Neuronal stem cell (in vitro differentiated cells): ENCODE measurements around the gene FAM241B.

ENCODE experiments used
- DNase-seq: peaks from one replicate; pipeline ENCODE4 v3.0.0-alpha.2; 2013; ENCODE audit warnings: low spot score
- H2AFZ ChIP-seq: one replicate; pipeline ENCODE4 v1.6.1; 2013; ENCODE audit warnings: mild to moderate bottlenecking, low read length, inconsistent platforms
- H2AK5ac ChIP-seq: 2 replicates; pipeline ENCODE4 v1.6.1; 2013; ENCODE audit warnings: low read depth, mild to moderate bottlenecking, inconsistent platforms, low read length, moderate library complexity, mixed read lengths
- H2BK120ac ChIP-seq: 2 replicates; pipeline ENCODE4 v1.6.1; 2013; ENCODE audit warnings: low read depth, mild to moderate bottlenecking, inconsistent platforms, low read length, moderate library complexity, mixed read lengths
- H2BK12ac ChIP-seq: one replicate; pipeline ENCODE4 v1.6.1; 2013; ENCODE audit warnings: low read length, inconsistent platforms
- H2BK15ac ChIP-seq: 2 replicates; pipeline ENCODE4 v1.6.1; 2013; ENCODE audit warnings: mild to moderate bottlenecking, low read length, inconsistent platforms, mixed read lengths
- H2BK5ac ChIP-seq: one replicate; pipeline ENCODE4 v1.6.1; 2013; ENCODE audit warnings: inconsistent platforms, mild to moderate bottlenecking, low read length, moderate library complexity
- H3K14ac ChIP-seq: one replicate; pipeline ENCODE4 v1.6.1; 2013; ENCODE audit warnings: low read length, inconsistent platforms
- H3K18ac ChIP-seq: 2 replicates; pipeline ENCODE4 v1.6.1; 2013; ENCODE audit warnings: low read length, inconsistent platforms
- H3K23ac ChIP-seq: 2 replicates; pipeline ENCODE4 v1.6.1; 2013; ENCODE audit warnings: low read depth, mild to moderate bottlenecking, mixed read lengths, low read length, inconsistent platforms; ENCODE audit not compliant: poor library complexity
- H3K27ac ChIP-seq: replicated peaks from 3 replicates; pipeline ENCODE4 v1.5.1; 2013; ENCODE audit warnings: low read length, inconsistent platforms
- H3K27me3 ChIP-seq, 3 experiments: 2 replicates each; pipeline ENCODE4 v1.6.1; 2013; ENCODE audit warnings: low read length in 3 of 3, mild to moderate bottlenecking in 2 of 3, inconsistent platforms in 1 of 3, low read depth in 1 of 3, mixed read lengths in 1 of 3, moderate library complexity in 1 of 3; ENCODE audit not compliant: control insufficient read depth in 3 of 3, insufficient read depth in 3 of 3
- H3K36me3 ChIP-seq, 2 donors: replicated peaks in 1 of 2; 2 replicates each; pipeline ENCODE4 v1.6.1; 2013; ENCODE audit warnings: low read length in 2 of 2; ENCODE audit not compliant: control insufficient read depth in 2 of 2, insufficient read depth in 2 of 2
- H3K4ac ChIP-seq: 2 replicates; pipeline ENCODE4 v1.6.1; 2013; ENCODE audit warnings: inconsistent platforms, mild to moderate bottlenecking, low read length, moderate library complexity
- H3K4me1 ChIP-seq, 2 donors: 1 replicate in 1 of 2; 2 replicates in 1 of 2; pipeline ENCODE4 v1.6.1; 2013; ENCODE audit warnings: low read length in 2 of 2, low read depth in 1 of 2; ENCODE audit not compliant: control insufficient read depth in 2 of 2, insufficient read depth in 1 of 2
- H3K4me2 ChIP-seq: one replicate; pipeline ENCODE4 v1.6.1; 2013; ENCODE audit warnings: mild to moderate bottlenecking, low read length, inconsistent platforms; ENCODE audit not compliant: insufficient read depth, poor library complexity, severe bottlenecking
- H3K4me3 ChIP-seq, 2 donors: 2 replicates each; pipeline ENCODE4 v1.5.1; 2013; ENCODE audit warnings: low read length in 2 of 2, mild to moderate bottlenecking in 2 of 2, inconsistent platforms in 1 of 2, moderate library complexity in 1 of 2
- H3K79me1 ChIP-seq: one replicate; pipeline ENCODE4 v1.6.1; 2013; ENCODE audit warnings: low read depth, mild to moderate bottlenecking, inconsistent platforms, low read length, moderate library complexity
- H3K9ac ChIP-seq: one replicate; pipeline ENCODE4 v1.6.1; 2013; ENCODE audit warnings: mild to moderate bottlenecking, low read depth, low read length, inconsistent platforms; ENCODE audit not compliant: poor library complexity
- H3K9me3 ChIP-seq, 2 donors: replicated peaks in 1 of 2; 2 replicates each; pipeline versions ENCODE3 to v1.6.1; 2013; ENCODE audit warnings: low read length in 2 of 2, mild to moderate bottlenecking in 2 of 2, inconsistent platforms in 1 of 2, low read depth in 1 of 2, mixed read lengths in 1 of 2, moderate library complexity in 1 of 2; ENCODE audit not compliant: control insufficient read depth in 2 of 2, insufficient read depth in 1 of 2
- H4K8ac ChIP-seq: one replicate; pipeline ENCODE4 v1.6.1; 2013; ENCODE audit warnings: low read depth, mild to moderate bottlenecking, inconsistent platforms, low read length, moderate library complexity
- H4K91ac ChIP-seq: one replicate; pipeline ENCODE4 v1.6.1; 2013; ENCODE audit warnings: low read length, low read depth, mild to moderate bottlenecking, inconsistent platforms; ENCODE audit not compliant: poor library complexity
- WGBS, 2 donors: extraction: QIAGEN DNeasy Blood & Tissue Kit; methylation state at CpG; one replicate each; pipeline ENCODE4 v1.1.7; 2013; ENCODE audit warnings: missing lambda C conversion rate in 2 of 2, mixed read lengths in 1 of 2; ENCODE audit not compliant: insufficient read length in 2 of 2, insufficient replicate concordance in 1 of 2; ENCODE audit errors: extremely low coverage in 2 of 2; 5-methylcytosine and 5-hydroxymethylcytosine counted together

Gene FAM241B

DNA sequence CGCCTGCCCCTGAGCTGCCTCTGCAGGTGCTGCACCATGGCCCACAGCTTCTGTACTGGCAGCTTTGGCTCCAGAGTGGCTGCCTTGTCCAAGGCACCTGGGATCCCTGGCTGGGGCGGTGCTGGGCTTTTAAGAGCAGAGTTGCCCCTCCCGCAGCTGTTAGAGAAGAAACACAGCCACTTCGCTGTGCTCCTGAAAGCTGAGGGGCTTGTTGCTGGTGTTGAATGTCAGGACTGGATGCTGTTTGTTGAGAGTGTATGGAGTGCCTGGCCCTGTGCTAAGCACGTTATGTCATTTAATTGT lies 6.2 kb downstream of the FAM241B start:
- DNase-seq, result no peak
- Histone ChIP-seq H3K18ac (no peak overlapping the region), H2BK12ac (no peak overlapping the region), H3K9ac (no peak overlapping the region), H3K27me3 (peaks cover 0 to under 1% (median 0%) of the 10 kb centered on the region in 3 experiments), H3K4me3 (no peak overlapping the region), H4K8ac (no peak overlapping the region), H2BK120ac (no peak overlapping the region), H2AFZ (no peak overlapping the region), H4K91ac (no peak overlapping the region), H3K79me1 (peaks cover 2% of the 10 kb centered on the region), H3K23ac (no peak overlapping the region), H3K27ac (no peak overlapping the region), H2BK5ac (no peak overlapping the region), H3K9me3 (no peaks in the 10 kb centered on the region), H2BK15ac (no peak overlapping the region), H3K4me1 (peaks cover under 1 to 3% of the 10 kb centered on the region in 2 donors), H2AK5ac (no peak overlapping the region), H3K4me2 (no peak overlapping the region), H3K4ac (no peak overlapping the region), H3K14ac (no peak overlapping the region), H3K36me3 (peaks cover 22% of the 10 kb centered on the region in 2 donors)
- no CpG with 5 or more reads among the region's 5 CpGs for WGBS, 2 donors

DNA sequence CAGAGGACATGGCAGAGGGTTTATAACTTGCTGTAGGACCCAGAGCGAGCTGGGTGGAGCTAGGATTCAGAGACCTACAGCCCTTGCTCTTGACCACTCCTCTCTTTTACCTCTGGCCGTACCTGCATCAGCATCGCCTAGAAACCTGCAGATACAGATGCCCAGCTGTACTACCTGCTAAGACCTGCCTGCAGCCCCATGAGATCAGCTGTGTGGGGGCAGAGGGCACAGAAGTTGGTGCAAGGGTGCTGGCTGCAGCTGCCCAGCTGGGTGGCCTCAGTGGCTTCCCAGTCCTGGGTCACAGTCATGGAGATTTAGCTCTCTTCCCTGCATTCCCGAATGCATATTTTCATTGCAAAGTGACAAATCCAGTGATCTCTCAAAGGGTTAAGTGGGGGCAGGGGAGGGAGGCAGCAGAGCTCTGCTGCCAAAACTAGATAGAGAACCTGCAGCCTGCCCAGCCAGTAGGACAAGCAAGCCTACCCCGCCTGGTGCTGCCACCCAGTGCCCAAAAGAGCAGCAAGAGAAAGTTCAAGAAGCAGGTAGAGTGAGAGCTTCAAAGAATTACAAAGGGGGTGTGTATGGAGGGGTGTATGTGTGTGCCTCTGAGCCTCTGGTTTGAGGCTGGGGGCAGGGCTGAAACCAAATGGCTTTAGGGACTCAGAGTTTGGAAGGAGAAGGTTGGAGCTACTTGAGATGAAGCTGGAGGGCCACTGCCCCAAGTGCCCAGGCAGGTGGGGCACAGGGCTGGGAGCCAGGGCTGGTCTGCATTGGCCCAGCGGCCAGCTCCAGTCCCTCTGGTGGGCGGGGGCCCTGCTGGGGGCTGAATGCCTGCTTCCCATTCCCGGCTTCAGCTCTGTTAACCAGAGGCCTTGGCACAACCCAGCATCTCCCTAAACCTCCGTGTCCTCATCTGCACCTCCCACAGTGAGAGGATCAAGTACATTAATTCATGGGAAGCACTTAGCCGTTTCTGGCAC lies 6.9 kb downstream of the FAM241B start:
- Histone ChIP-seq H3K18ac (peak overlapping the region; percentile 70), H3K4me3 (no peak overlapping the region), H2BK15ac (no peak overlapping the region), H4K8ac (no peak overlapping the region), H3K9me3 (no peaks in the 10 kb centered on the region), H3K36me3 (peaks cover 16 to 18% of the 10 kb centered on the region in 2 donors), H2AFZ (no peak overlapping the region), H3K27me3 (no peaks in the 10 kb centered on the region), H3K9ac (peak overlapping the region; percentile 12), H4K91ac (no peak overlapping the region), H3K27ac (no peak overlapping the region), H3K79me1 (no peaks in the 10 kb centered on the region), H3K23ac (no peak overlapping the region), H3K4me1 (peaks cover 0 to 3% of the 10 kb centered on the region in 2 donors), H2BK12ac (no peak overlapping the region), H3K4ac (no peak overlapping the region), H3K4me2 (no peak overlapping the region), H2BK120ac (no peak overlapping the region), H2BK5ac (no peak overlapping the region), H3K14ac (no peak overlapping the region), H2AK5ac (peak overlapping the region; percentile 63)
- no peak for DNase-seq
- no CpG with 5 or more reads among the region's 10 CpGs for WGBS, 2 donors

DNA sequence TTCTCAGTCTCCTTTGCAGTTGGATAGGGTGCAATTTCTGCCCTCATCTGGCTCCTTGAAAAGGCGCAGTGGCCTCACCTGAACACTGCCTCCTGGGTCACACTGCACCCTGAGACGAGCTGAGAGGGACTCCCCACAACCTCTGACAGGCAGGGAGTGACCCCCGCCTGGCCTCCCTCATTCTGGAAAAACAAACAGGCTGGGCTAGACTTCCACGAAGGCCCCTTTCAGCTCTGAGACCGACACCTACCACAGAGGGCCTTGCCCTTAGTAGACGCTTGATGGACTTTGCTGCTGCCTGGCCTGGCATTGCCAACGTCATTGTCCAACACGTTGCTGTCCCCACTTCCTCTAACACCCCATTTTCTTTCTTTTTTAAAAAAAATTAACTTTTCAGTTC lies 8.6 kb downstream of the FAM241B start:
- DNase-seq, result no peak

DNA sequence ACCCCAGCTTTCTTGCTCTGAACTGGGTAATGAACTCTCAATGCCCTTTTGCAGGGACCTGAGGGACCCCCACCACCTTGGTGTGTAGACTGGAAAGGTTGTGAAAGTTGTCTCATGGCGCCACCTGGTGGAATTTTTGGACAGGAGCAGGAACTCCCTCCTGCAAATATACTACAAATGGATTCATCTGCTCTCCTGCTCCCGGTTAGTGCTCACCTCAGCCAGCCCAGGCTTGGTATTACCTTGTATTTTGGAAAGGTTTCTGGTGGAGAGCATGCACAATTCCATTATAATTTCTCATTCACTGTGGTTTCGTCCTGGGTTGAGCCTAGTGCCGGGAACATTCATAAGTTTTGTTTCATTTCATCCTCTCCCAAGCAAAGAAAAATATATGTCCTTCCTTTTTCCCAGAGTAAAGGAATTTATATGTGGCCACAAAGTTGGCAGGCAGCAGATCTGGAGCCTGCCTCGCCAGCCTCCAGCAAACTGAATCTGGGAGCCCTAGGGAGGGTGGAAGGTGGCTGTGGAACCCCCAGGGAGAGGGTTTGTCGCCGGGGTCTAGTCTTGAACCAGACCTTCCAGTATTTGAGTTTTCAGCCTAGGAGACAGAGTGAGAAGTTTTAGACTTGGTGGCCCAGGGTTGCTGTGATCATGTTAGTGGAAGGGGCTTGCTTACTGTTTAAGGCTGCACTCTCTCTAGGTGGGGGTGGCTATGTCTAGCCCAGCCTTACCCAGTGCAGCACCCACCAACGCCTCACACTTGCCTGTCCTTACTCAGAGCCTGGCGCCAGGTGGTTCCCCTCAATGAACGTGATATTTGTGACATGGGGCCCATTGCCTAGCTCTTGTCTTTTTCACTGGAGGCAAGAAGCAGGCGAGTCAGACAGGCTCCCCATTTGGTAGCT lies 9.5 kb downstream of the FAM241B start:
- Histone ChIP-seq H3K14ac (no peak overlapping the region), H3K9ac (no peak overlapping the region), H2BK12ac (no peak overlapping the region), H3K18ac (no peak overlapping the region), H2AK5ac (peak overlapping the region; percentile 31), H3K4me1 (peaks cover 0 to 3% of the 10 kb centered on the region in 2 donors), H2BK5ac (no peak overlapping the region), H3K4ac (no peak overlapping the region), H3K36me3 (peaks cover 0 to 2% of the 10 kb centered on the region in 2 donors), H3K4me3 (no peak overlapping the region), H3K27me3 (no peaks in the 10 kb centered on the region), H2BK120ac (no peak overlapping the region), H4K91ac (no peak overlapping the region), H4K8ac (no peak overlapping the region), H3K23ac (no peak overlapping the region), H3K4me2 (no peak overlapping the region), H3K27ac (no peak overlapping the region), H2BK15ac (no peak overlapping the region), H2AFZ (no peak overlapping the region), H3K9me3 (no peaks in the 10 kb centered on the region), H3K79me1 (no peaks in the 10 kb centered on the region)
- no CpG with 5 or more reads among the region's 11 CpGs for WGBS, 2 donors
- DNase-seq, result peak; percentile 79

More for the DNA sequence above, 8.6 kb downstream of the FAM241B start:
- Histone ChIP-seq H3K27me3 (no peaks in the 10 kb centered on the region), H2BK5ac (no peak overlapping the region), H2BK12ac (no peak overlapping the region), H3K9me3 (no peaks in the 10 kb centered on the region), H3K23ac (peak overlapping the region; percentile 65), H3K79me1 (no peaks in the 10 kb centered on the region), H3K18ac (peak overlapping the region; percentile 44), H3K4me2 (no peak overlapping the region), H4K8ac (no peak overlapping the region), H3K9ac (no peak overlapping the region), H2AFZ (no peak overlapping the region), H3K36me3 (peaks cover 2 to 8% of the 10 kb centered on the region in 2 donors), H4K91ac (no peak overlapping the region), H3K27ac (no peak overlapping the region), H3K14ac (no peak overlapping the region), H2BK15ac (no peak overlapping the region), H2BK120ac (no peak overlapping the region), H2AK5ac (peak overlapping the region; percentile 79), H3K4ac (no peak overlapping the region), H3K4me3 (no peak overlapping the region), H3K4me1 (peaks cover 0 to 3% of the 10 kb centered on the region in 2 donors)
- WGBS, 2 donors, result no CpG with 5 or more reads among the region's 8 CpGs
